ENCODE results near the gene ISG15. TPM values are rescaled to one million over a fixed set of nuclear protein-coding genes. Genes with fewer than 3 reads are reported as not detected.

ISG15 gene
- total and polyA plus RNA-seq, 2 of the 13 experiments (the other 11 are each of a cell fraction or from before 2014, with no cell fraction given), result 42.1 to 54.9 TPM

- TF ChIP-seq ARNT2 (CRISPR knock-in tag; IDR thresholded peaks at IDR 0.05; ENCODE audit: low read depth), result no peak
- TF ChIP-seq ZHX2 (IDR thresholded peaks at IDR 0.05; ENCODE audit: low read depth), result no peak
- TF ChIP-seq ZHX2 (CRISPR knock-in tag; IDR thresholded peaks at IDR 0.05; ENCODE audit: borderline replicate concordance), result no peak
- TF ChIP-seq KDM5B (CRISPR knock-in tag; IDR thresholded peaks at IDR 0.05; ENCODE audit: borderline replicate concordance), result peak; percentile 50; the same call in 1 of the 2 replicates
- 0 out of 2 replicates have a peak, but pooled peaks have one; percentile 17 for TF ChIP-seq RBFOX2 (IDR thresholded peaks at IDR 0.05; ENCODE audit: low read depth, low read length)
- TF ChIP-seq MEIS2 (CRISPR knock-in tag; IDR thresholded peaks at IDR 0.05), result no peak
- TF ChIP-seq JUNB (CRISPR knock-in tag; IDR thresholded peaks at IDR 0.05; ENCODE audit: borderline replicate concordance), result no peak
- TF ChIP-seq RNF2 (conservative IDR thresholded peaks at IDR 0.05; ENCODE audit: low read depth), result no peak
- TF ChIP-seq CREBL2 (CRISPR knock-in tag; IDR thresholded peaks at IDR 0.05; ENCODE audit: borderline replicate concordance), result no peak
- TF ChIP-seq ZNF263 (CRISPR knock-in tag; IDR thresholded peaks at IDR 0.05), result no peak
- TF ChIP-seq ZNF790 (CRISPR knock-in tag; IDR thresholded peaks at IDR 0.05; ENCODE audit: borderline replicate concordance), result no peak
- TF ChIP-seq PREB (CRISPR knock-in tag; IDR thresholded peaks at IDR 0.05), result no peak
Measured at GRCh38 chr1:975896-976683, 37.2 kb upstream of the ISG15 start (continued).

Data from HepG2 (cell line).